Gastrocnemius medialis (tissue), 4 donors: ENCODE data around the gene LCORL. TPM values are rescaled to one million over a fixed set of nuclear protein-coding genes. Genes with fewer than 3 reads are reported as not detected.

Experiments used
- ATAC-seq, 2 donors: fragments of 150-250 bp; one replicate each; pipeline ENCODE4 v1.9.1; 2016
- DNase-seq, 2 donors: peaks; one replicate each; pipeline ENCODE4 v3.0.0-alpha.2; 2019
- H3K27ac ChIP-seq, 4 donors: fragments of 200-600 bp; sonication (generic); 1 replicate in 1 of 4; 2 replicates in 3 of 4; pipeline ENCODE4 v1.5.1; 2016 to 2018; ENCODE audit warnings: mild to moderate bottlenecking in 2 of 4, moderate library complexity in 1 of 4
- H3K27me3 ChIP-seq, 3 donors: fragments of 200-600 bp; sonication (generic) in 2 of 3; 1 replicate in 1 of 3; 2 replicates in 2 of 3; pipeline versions ENCODE4 v1.5.1 to v1.6.0; 2016 to 2019; ENCODE audit warnings: mild to moderate bottlenecking in 1 of 3, moderate library complexity in 1 of 3
- H3K36me3 ChIP-seq, 2 donors: fragments of 200-600 bp; sonication (generic) in 1 of 2; one replicate each; pipeline ENCODE4 v1.5.1; 2017 to 2018
- H3K4me1 ChIP-seq, 2 donors: fragments of 200-600 bp; sonication (generic) in 1 of 2; one replicate each; pipeline ENCODE4 v1.5.1; 2016 to 2017; ENCODE audit warnings: mild to moderate bottlenecking in 2 of 2
- H3K4me3 ChIP-seq, 4 donors: fragments of 200-600 bp; sonication (generic) in 3 of 4; 1 replicate in 1 of 4; 2 replicates in 3 of 4; pipeline ENCODE4 v1.5.1; 2016 to 2019; ENCODE audit warnings: mild to moderate bottlenecking in 2 of 4
- H3K9me3 ChIP-seq, 3 donors: fragments of 200-600 bp; sonication (generic) in 2 of 3; 1 replicate in 1 of 3; 2 replicates in 2 of 3; pipeline ENCODE4 v1.5.1; 2016 to 2019
- POLR2A ChIP-seq, 2 donors: fragments of 450-650 bp; IDR thresholded peaks; one replicate each; pipeline ENCODE4 v1.6.1; 2017; ENCODE audit warnings: antibody characterized with exemption in 2 of 2, mild to moderate bottlenecking in 2 of 2, moderate library complexity in 2 of 2
- in situ Hi-C, 4 donors: fragments of 200-750 bp; cut with MboI; loops; one replicate each; pipeline versions ENCODE4 v1.15.0 to v1.8.0; 2017; ENCODE audit warnings: low sequenced_read_pairs in 4 of 4
- intact Hi-C: fragments of 100-400 bp; cut with DNase I; formaldehyde crosslinking; loops from one replicate; pipeline ENCODE4 v1.15.1; 2023; ENCODE audit warnings: low total_unique reads
- total RNA-seq, 4 donors: library from RNA; depleted of rRNA; stranded (reverse); fragments of >200 nt; gene quantifications; one replicate each; pipeline versions ENCODE4 v1.1.0 to v1.2.3, GENCODE V29; 2016
- TF ChIP-seq, protein P1 (sequence below), 5 experiments: fragments of 450-650 bp in 3 of 5; fragments of 200-600 bp in 2 of 5; sonication (generic) in 2 of 5; IDR thresholded peaks in 4 of 5; conservative IDR thresholded peaks in 1 of 5; 1 replicate in 4 of 5; 2 replicates in 1 of 5; pipeline ENCODE4 v1.5.1; 2016 to 2019; ENCODE audit warnings: antibody characterized with exemption in 5 of 5, mild to moderate bottlenecking in 3 of 5, moderate library complexity in 3 of 5

Gene LCORL
- total RNA-seq, 4 donors from 2014 or later: 12.8 to 34.7 (median 26.1) TPM

DNA sequence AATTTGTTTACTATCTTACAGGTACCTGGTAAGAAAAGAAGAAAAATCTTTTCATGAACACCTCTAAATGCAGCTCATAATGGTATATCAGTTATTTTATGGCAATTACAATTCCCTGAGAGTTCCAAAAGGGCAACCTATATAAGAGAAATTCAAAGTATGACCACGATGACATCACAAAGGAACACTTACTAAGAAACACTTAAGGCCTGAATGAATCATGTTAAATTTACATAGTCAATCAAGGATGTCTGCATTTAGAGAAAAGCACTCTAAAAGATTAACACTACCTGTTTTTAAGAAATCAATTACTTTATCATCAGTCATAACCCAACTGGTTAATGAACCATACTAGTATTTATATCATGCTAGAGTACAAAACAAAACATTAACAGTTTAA lies 63.9 kb downstream of the LCORL start:
- ATAC-seq: no peak
- H3K27ac ChIP-seq: no peak overlapping the region
- no peak for TF ChIP-seq POLR2A (IDR thresholded peaks at IDR 0.05)
- TF ChIP-seq, protein P1, sequence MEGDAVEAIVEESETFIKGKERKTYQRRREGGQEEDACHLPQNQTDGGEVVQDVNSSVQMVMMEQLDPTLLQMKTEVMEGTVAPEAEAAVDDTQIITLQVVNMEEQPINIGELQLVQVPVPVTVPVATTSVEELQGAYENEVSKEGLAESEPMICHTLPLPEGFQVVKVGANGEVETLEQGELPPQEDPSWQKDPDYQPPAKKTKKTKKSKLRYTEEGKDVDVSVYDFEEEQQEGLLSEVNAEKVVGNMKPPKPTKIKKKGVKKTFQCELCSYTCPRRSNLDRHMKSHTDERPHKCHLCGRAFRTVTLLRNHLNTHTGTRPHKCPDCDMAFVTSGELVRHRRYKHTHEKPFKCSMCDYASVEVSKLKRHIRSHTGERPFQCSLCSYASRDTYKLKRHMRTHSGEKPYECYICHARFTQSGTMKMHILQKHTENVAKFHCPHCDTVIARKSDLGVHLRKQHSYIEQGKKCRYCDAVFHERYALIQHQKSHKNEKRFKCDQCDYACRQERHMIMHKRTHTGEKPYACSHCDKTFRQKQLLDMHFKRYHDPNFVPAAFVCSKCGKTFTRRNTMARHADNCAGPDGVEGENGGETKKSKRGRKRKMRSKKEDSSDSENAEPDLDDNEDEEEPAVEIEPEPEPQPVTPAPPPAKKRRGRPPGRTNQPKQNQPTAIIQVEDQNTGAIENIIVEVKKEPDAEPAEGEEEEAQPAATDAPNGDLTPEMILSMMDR (IDR thresholded peaks at IDR 0.05 in 4 of 5, conservative IDR thresholded peaks at IDR 0.05 in 1 of 5): no peak
- H3K4me3 ChIP-seq: no peak overlapping the region
- DNase-seq: no peak
- H3K4me1 ChIP-seq: no peaks in the 10 kb centered on the region
- no peaks in the 10 kb centered on the region for H3K27me3 ChIP-seq
- H3K9me3 ChIP-seq: no peaks in the 10 kb centered on the region
- in situ Hi-C loops (no loop called here), intact Hi-C loops (no loop called here)
- H3K36me3 ChIP-seq: peaks cover 0 to 9% of the 10 kb centered on the region in 2 donors

DNA sequence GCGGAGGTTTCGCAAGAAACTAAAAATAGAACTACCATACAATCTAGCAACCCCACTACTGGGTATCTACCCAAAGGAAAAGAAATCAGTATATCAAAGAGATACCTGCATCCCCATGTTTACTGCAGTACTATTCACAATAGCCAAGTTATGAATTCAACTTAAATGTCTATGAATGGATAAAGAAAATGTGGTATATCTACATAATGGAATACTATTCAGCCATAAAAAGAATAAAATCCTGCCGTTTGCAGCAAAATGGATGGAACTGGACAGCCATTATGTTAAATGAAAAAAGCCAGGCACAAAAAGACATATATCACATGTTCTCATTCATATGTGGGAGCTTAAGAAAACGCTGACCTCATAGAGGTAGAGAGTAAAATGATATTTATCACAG lies 65.3 kb downstream of the LCORL start:
- H3K27me3 ChIP-seq: no peaks in the 10 kb centered on the region
- DNase-seq (no peak), ATAC-seq (no peak)
- in situ Hi-C loops (no loop called here), intact Hi-C loops (no loop called here)
- no peak overlapping the region for H3K27ac ChIP-seq
- H3K9me3 ChIP-seq: no peaks in the 10 kb centered on the region
- no peaks in the 10 kb centered on the region for H3K4me1 ChIP-seq
- H3K4me3 ChIP-seq: no peak overlapping the region
- TF ChIP-seq, protein P1 (IDR thresholded peaks at IDR 0.05 in 4 of 5, conservative IDR thresholded peaks at IDR 0.05 in 1 of 5): no peak
- TF ChIP-seq POLR2A (IDR thresholded peaks at IDR 0.05): no peak
- H3K36me3 ChIP-seq: peaks cover 0 to 3% of the 10 kb centered on the region in 2 donors

DNA sequence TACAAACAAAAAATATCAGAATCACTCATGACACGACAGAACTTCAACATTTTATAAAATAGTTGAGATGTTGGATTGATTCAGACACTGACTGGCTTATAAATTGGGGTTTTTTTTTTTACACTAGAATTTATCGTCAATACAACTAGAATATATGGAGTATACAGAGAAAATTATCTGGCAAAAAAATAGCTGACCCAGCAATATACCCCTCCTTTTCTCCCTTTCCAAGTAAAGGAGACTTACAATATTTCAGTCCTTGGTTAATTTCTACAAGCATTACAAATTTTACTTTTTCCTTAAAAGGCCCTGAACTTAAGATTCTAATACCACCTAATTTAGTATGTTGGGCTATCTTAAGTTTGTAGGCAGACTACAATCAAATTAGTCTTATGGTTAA lies 76.3 kb downstream of the LCORL start:
- no peak for DNase-seq
- intact Hi-C loops: no loop called here
- H3K27ac ChIP-seq: no peak overlapping the region
- in situ Hi-C loops: no loop called here
- H3K36me3 ChIP-seq: no peaks in the 10 kb centered on the region
- H3K4me1 ChIP-seq: no peaks in the 10 kb centered on the region
- no peak overlapping the region for H3K4me3 ChIP-seq
- no peak for ATAC-seq
- H3K27me3 ChIP-seq: no peaks in the 10 kb centered on the region
- H3K9me3 ChIP-seq: no peaks in the 10 kb centered on the region
- no peak for TF ChIP-seq POLR2A (IDR thresholded peaks at IDR 0.05)
- TF ChIP-seq, protein P1 (IDR thresholded peaks at IDR 0.05 in 4 of 5, conservative IDR thresholded peaks at IDR 0.05 in 1 of 5): no peak

DNA sequence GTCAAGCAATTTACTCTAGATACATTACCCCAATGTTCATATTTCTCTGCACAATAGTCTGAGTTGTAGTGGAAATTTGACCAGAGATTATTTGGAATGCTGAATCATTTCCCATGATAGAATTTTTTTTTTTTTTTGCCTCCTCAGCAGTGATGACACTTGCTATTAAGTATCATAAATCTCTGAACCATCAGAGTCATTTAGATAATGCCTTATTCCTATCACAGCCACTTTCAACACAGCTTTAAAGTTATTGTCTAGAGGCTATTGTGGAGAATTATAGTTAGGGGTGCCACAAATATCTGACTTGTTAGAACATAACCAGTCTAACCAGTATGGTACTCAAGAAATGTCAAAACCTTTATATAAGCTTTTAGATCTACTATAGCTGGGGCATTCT lies 79.8 kb downstream of the LCORL start:
- no peak for TF ChIP-seq POLR2A (IDR thresholded peaks at IDR 0.05)
- TF ChIP-seq, protein P1 (IDR thresholded peaks at IDR 0.05 in 4 of 5, conservative IDR thresholded peaks at IDR 0.05 in 1 of 5): no peak
- in situ Hi-C loops: no loop called here

DNA sequence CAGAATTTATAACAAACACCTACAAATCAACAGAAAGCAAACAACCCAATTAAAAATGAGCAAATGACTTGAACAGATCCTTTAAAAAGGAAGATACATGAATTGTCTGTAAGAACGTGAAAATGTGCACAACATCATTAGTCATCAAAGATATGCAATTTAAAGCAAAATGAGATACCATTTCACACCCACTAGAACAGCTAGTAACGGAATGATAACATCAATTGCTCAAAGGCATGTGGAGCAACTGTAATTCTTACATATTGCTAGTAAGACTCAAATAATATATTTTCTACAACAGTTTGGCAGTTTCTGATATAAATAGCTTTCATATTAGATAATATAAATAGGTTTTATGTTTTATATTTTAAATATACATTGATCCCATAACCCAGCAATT lies 82.5 kb downstream of the LCORL start:
- Histone ChIP-seq H3K36me3 (no peaks in the 10 kb centered on the region), H3K4me3 (no peak overlapping the region), H3K27ac (no peak overlapping the region), H3K27me3 (no peaks in the 10 kb centered on the region), H3K4me1 (no peaks in the 10 kb centered on the region), H3K9me3 (no peaks in the 10 kb centered on the region)
- ATAC-seq (no peak), DNase-seq (no peak)
- intact Hi-C loops (no loop called here), in situ Hi-C loops (no loop called here)
- TF ChIP-seq, protein P1 (IDR thresholded peaks at IDR 0.05 in 4 of 5, conservative IDR thresholded peaks at IDR 0.05 in 1 of 5): no peak

More for the DNA sequence above, 79.8 kb downstream of the LCORL start:
- Histone ChIP-seq H3K9me3 (no peaks in the 10 kb centered on the region), H3K36me3 (no peaks in the 10 kb centered on the region), H3K27ac (no peak overlapping the region), H3K4me1 (no peaks in the 10 kb centered on the region), H3K4me3 (no peak overlapping the region), H3K27me3 (no peaks in the 10 kb centered on the region)
- no peak for ATAC-seq
- no peak for DNase-seq
- intact Hi-C loops: no loop called here
